Effector memory CD4-positive, alpha-beta T cell (primary cell): ENCODE data around the gene GH2.

Experiments used
- DNase-seq, 3 donors: peaks; one replicate each; pipeline ENCODE4 v3.0.0-alpha.2; 2020
- H3K27ac ChIP-seq: 2 replicates; pipeline ENCODE4 v1.7.0; 2013; ENCODE audit warnings: mild to moderate bottlenecking, low read length, moderate library complexity; ENCODE audit not compliant: insufficient read depth, poor library complexity, severe bottlenecking
- H3K27me3 ChIP-seq: replicated peaks from 2 replicates; pipeline ENCODE4 v1.7.0; 2013; ENCODE audit warnings: mild to moderate bottlenecking, low read length; ENCODE audit not compliant: insufficient read depth, control insufficient read depth, poor library complexity, severe bottlenecking
- H3K36me3 ChIP-seq: 2 replicates; pipeline ENCODE4 v1.7.0; 2013; ENCODE audit warnings: mild to moderate bottlenecking, low read length, moderate library complexity; ENCODE audit not compliant: control insufficient read depth, insufficient read depth
- H3K4me1 ChIP-seq: 2 replicates; pipeline ENCODE4 v1.7.0; 2013; ENCODE audit warnings: low read length, mild to moderate bottlenecking; ENCODE audit not compliant: control insufficient read depth, insufficient read depth, poor library complexity, severe bottlenecking
- H3K4me3 ChIP-seq: 2 replicates; pipeline ENCODE4 v1.7.0; 2013; ENCODE audit warnings: low read length, low read depth, mild to moderate bottlenecking; ENCODE audit not compliant: insufficient read depth, poor library complexity, severe bottlenecking
- H3K9me3 ChIP-seq: 2 replicates; pipeline ENCODE4 v1.7.0; 2013; ENCODE audit warnings: mild to moderate bottlenecking, low read length, moderate library complexity; ENCODE audit not compliant: control insufficient read depth

The GH2 gene

GRCh38 chr17:63834431-63835166 lies 47.1 kb downstream of the GH2 start:
- no peaks in the 10 kb centered on the region for H3K27me3 ChIP-seq
- no peak overlapping the region for H3K4me3 ChIP-seq
- H3K4me1 ChIP-seq: peaks cover 34% of the 10 kb centered on the region
- peaks cover 78% of the 10 kb centered on the region for H3K36me3 ChIP-seq
- H3K9me3 ChIP-seq: no peaks in the 10 kb centered on the region
- H3K27ac ChIP-seq: peak overlapping the region; percentile 3
- DNase-seq: peak; percentile 36 to 55 (median 44)

GRCh38 chr17:63833741-63834373 lies 47.9 kb downstream of the GH2 start:
- H3K27ac ChIP-seq: no peak overlapping the region
- no peaks in the 10 kb centered on the region for H3K27me3 ChIP-seq
- H3K4me1 ChIP-seq: peaks cover 30% of the 10 kb centered on the region
- H3K36me3 ChIP-seq: peaks cover 83% of the 10 kb centered on the region
- H3K9me3 ChIP-seq: no peaks in the 10 kb centered on the region
- H3K4me3 ChIP-seq: no peak overlapping the region
- no peak for DNase-seq

- Histone ChIP-seq H3K9me3 (no peaks in the 10 kb centered on the region), H3K4me3 (no peak overlapping the region), H3K27me3 (no peaks in the 10 kb centered on the region), H3K4me1 (peaks cover 32% of the 10 kb centered on the region), H3K27ac (no peak overlapping the region), H3K36me3 (peaks cover 83% of the 10 kb centered on the region)
- no peak for DNase-seq
Measured at GRCh38 chr17:63833026-63833740, 48.6 kb downstream of the GH2 start.

- no peaks in the 10 kb centered on the region for H3K9me3 ChIP-seq
- H3K4me1 ChIP-seq: peaks cover 35% of the 10 kb centered on the region
- H3K4me3 ChIP-seq: no peak overlapping the region
- H3K36me3 ChIP-seq: peaks cover 83% of the 10 kb centered on the region
- DNase-seq: no peak
- H3K27me3 ChIP-seq: no peaks in the 10 kb centered on the region
- H3K27ac ChIP-seq: no peak overlapping the region
Measured at GRCh38 chr17:63832455-63832854, 49.3 kb downstream of the GH2 start.

DNA sequence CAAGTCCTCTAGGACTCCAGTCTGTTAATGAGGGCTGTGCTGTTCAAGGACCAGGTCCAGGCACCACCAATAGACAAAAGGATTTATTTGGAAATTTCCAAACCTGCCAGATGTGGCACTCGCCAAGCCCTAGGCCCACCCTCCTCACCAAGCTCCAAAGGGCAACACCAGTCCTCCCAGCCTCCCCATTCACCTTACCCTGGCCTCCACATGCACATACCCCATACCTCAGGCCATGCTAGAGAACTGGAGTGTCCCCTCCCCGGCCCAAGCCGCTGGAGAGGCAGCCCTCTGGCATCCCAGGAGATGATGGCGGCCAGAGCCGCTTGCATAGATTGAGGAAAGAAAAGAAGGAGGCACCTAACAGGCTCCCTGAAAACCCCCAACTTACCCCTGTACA lies 49.7 kb downstream of the GH2 start:
- Histone ChIP-seq H3K4me1 (peaks cover 35% of the 10 kb centered on the region), H3K27ac (no peak overlapping the region), H3K9me3 (no peaks in the 10 kb centered on the region)

GRCh38 chr17:63831505-63831904 lies 50.2 kb downstream of the GH2 start:
- no peaks in the 10 kb centered on the region for H3K9me3 ChIP-seq
- H3K4me1 ChIP-seq: peaks cover 35% of the 10 kb centered on the region
- peaks cover 73% of the 10 kb centered on the region for H3K36me3 ChIP-seq
- H3K27ac ChIP-seq: no peak overlapping the region
- no peak for DNase-seq
- no peaks in the 10 kb centered on the region for H3K27me3 ChIP-seq
- H3K4me3 ChIP-seq: no peak overlapping the region

More for the DNA sequence above, 49.7 kb downstream of the GH2 start:
- no peak for DNase-seq
- Histone ChIP-seq H3K36me3 (peaks cover 78% of the 10 kb centered on the region), H3K4me3 (no peak overlapping the region), H3K27me3 (no peaks in the 10 kb centered on the region)

- DNase-seq: no peak
- Histone ChIP-seq H3K4me1 (peaks cover 39% of the 10 kb centered on the region), H3K4me3 (no peak overlapping the region), H3K27ac (no peak overlapping the region), H3K27me3 (no peaks in the 10 kb centered on the region), H3K36me3 (peaks cover 68% of the 10 kb centered on the region), H3K9me3 (no peaks in the 10 kb centered on the region)
Measured at GRCh38 chr17:63830904-63831491, 50.7 kb downstream of the GH2 start.

GRCh38 chr17:63830278-63830677 lies 51.5 kb downstream of the GH2 start:
- Histone ChIP-seq H3K36me3 (peaks cover 65% of the 10 kb centered on the region), H3K4me1 (peaks cover 42% of the 10 kb centered on the region), H3K9me3 (no peaks in the 10 kb centered on the region), H3K4me3 (no peak overlapping the region), H3K27me3 (no peaks in the 10 kb centered on the region), H3K27ac (no peak overlapping the region)
- no peak for DNase-seq
